Stimulated activated CD4-positive, alpha-beta T cell treated with anti-CD3 and anti-CD28 coated beads, TNF-alpha, amount 100 ng/mL, for 48 hours (primary cell): Measurements from ENCODE around the gene SPDYA.

Source experiments
- DNase-seq, 3 donors: peaks; one replicate each; pipeline ENCODE4 v3.0.0-alpha.2; 2020; ENCODE audit warnings: low read depth in 3 of 3

Gene SPDYA

GRCh38 chr2:28824870-28825269 lies 14.2 kb downstream of the SPDYA start:
- no peak for DNase-seq

DNA sequence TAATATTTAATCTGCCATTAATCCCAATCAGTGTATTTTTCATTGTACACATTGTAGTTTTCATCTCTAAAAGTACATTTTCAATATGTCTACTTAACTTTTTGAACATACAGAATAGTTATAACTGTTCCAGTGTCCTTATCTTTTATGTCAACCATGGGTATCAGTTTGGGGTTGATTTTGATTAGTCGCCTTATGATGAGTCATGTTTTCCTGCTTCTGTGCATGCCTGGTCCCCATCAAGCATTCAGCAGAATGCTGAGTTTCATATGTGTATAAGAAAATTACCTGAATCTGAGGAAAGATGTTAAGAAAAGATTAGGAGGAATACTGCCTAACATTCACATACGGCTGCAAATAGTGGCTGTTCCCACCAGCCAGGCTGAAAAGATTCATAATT lies 17.7 kb downstream of the SPDYA start:
- no peak for DNase-seq

GRCh38 chr2:28833740-28834470 lies 23.3 kb downstream of the SPDYA start:
- no peak for DNase-seq

GRCh38 chr2:28835781-28836180 lies 25.1 kb downstream of the SPDYA start:
- no peak for DNase-seq

DNA sequence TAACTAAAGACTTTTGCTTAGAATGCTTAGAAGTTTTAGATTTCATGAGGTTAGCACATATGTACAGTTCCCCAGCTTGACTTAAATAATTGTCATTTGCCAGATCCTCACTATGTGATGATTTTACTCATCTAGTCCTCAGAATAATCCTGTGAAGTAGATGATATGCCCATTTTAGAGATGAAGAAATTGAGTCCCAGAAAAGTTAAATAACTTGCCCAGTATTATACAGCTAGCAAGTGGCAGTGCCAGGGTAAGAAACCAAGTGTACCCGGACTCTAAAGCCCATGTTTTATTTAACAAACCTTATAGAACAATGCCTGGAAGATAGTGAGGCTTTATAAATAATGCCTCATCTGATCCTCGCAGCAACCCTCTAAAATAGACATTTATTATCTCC lies 28.3 kb downstream of the SPDYA start:
- DNase-seq: no peak

DNA sequence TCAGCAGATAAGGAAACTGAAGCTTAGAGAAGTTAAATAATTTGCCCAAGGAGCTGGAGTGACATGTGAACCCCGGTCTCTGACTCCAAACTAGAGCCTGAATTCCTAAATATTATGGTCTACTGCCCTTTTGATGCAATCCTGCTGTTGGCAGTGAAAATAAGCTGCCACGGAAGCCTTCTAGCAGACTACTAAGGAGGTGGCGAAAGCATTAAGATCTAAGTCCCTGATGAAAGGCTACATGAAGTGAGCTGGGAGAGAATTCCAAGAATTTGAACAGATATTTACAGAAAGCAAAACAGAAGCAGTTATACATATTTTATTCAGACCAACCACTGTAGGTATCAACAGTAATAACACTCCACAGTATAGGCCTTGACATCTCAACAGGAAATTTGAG lies 31.4 kb downstream of the SPDYA start:
- DNase-seq: no peak

DNA sequence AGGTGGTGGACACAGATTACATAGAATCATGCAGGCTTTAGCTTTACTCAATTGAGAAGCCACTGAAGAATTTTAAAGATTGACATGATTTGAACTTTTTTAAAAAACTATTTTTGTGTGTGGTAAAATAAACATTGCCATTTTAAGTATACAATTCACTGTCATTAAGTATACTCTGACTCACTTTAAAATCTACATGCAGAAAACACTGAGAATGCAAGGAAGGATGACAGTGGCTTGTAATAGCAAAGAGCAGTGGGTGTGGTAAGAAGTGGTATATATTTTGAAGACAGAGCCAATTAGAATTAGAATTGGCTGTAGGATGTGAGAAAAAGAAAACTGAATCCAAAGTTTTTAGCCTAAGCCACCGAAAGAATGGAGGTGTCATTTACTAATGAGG lies 44.6 kb downstream of the SPDYA start:
- DNase-seq: no peak

DNA sequence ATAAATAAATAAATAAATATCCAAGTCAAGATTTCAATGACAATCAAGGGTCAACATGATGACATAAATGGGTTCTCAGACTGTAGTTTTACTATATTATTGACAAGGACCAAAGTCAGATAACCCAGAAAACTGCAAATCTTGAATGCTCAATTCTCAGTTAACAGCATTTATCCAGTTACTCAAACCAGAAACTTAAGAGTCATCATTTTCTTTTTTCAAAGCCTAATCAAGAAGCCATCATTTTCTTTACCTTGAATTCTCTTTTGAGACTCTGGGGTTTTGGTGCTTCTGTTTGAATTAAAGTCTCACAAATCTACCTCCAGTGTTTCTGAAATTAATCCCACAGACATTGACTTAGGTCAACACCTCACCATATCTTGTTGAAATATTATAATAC lies 45.3 kb downstream of the SPDYA start:
- no peak for DNase-seq

- no peak for DNase-seq
Measured at GRCh38 chr2:28868611-28869010, 58.0 kb downstream of the SPDYA start.

DNA sequence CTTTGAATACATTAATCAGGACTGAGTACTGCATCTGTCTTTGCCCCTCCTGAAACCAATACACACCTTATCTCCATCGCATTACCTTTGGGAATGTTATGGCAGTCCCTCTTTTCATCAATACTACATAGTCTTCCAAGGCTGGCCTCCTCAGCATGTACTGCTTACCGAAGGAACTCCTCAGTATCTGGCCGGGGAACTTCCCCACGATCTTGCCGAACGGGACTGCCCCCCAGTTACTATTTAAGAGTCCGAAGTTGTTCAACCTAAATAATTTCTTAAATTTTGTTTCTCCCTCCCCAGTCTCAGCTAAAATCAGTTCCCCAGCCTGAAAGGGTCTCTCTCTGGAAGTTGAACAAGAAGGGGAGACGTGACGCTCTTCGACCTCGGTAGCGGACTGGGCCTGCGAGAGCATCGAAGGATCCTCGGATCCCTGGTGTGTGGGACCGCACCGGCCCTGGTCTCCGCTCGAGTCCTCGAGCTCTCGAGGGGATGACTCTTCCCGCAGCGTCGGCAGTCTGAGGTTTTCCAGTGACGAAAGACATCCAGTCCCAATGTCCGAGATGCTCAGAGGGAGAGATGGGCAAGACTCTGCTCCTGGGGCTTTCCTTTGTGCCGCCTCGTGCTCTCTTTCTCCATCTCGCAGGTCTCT lies 59.0 kb downstream of the SPDYA start:
- DNase-seq: peak in 1 of 3 donors; percentile 1

GRCh38 chr2:28870146-28870891 lies 59.7 kb downstream of the SPDYA start, which contains the start of gene TRMT61B:
TRMT61B (minus strand) TSS chr2:28870309; CDS start chr2:28870277, 32 bp downstream.
- DNase-seq: peak; percentile 93 to 94 (median 93)

DNA sequence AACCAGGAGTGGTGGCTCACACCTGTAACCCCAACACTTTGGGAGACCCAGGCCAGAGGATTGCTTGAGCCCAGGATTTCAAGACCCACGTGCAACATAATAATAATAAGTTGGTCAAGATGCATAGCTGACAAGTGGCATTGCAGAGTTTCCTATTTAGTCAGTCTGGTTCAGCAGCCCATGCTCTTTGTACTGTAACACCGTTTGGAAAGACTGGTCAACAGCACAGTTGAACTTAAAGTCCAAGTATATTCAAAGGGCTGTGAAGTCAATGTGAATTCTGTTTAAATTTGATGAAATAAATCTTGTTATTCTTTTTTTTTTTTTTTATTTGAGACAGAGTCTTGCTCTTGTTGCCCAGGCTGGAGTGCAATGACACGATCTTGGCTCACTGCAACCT lies 61.0 kb downstream of the SPDYA start:
- no peak for DNase-seq

GRCh38 chr2:28880193-28880592 lies 69.6 kb downstream of the SPDYA start:
- no peak for DNase-seq

DNA sequence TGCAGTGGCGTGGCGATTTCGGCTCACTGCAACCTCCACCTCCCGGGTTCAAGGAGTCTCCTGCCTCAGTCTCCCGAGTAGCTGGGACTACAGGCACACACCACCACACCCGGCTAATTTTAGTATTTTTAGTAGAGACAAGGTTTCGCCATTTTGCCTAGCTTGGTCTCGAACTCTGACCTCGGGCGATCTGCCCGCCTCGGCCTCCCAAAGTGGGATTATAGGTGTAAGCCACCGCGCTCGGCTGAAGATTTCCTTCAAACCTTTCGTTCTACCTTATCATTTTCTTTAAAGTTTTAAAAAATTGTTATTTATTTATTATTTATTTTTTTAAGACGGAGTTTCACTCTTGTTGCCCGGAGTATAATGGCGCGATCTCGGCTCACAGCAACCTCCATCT lies 82.9 kb downstream of the SPDYA start:
- no peak for DNase-seq

- DNase-seq: peak; percentile 92 to 97 (median 94)
Measured at GRCh38 chr2:28894470-28895188, 84.0 kb downstream of the SPDYA start, which contains the start of gene WDR43. WDR43 (plus strand) TSS chr2:28894667; CDS start chr2:28894699, 32 bp downstream.

DNA sequence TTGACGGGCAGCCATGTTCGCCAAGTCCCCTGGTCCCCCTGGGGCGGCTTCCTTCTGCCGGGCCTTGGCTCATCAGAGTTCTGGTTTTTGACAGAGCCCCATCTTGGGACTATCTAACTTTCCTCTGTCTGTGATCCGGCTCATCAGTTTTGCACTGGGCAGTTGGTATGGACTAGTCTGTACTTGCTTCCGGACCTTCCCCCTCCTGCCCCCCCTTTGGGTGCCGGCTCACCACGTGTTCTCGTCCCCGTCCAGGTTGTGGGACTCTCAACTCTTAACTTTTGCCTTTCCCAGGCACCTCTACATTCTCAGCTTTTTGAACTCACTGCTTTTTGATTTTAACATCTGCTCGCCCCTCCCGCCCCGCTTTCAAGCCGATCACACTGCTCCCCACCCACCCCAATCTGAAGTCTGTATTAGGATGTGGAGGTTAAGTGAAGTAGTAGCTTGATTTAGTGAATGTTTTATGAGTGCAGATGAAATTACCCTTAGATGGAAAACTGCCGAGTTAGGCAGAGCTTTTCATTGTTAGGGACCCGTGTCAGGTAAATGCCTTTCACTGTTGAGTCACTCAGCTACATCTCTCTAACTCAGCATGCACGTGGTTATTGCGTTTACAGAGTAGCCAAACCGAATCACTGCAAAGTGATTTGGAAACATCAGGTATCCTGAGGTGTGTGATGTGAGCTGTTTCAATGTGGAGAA lies 84.7 kb downstream of the SPDYA start:
- peak in 2 of 3 donors; percentile 13 to 42 for DNase-seq

- no peak for DNase-seq
Measured at GRCh38 chr2:28896906-28897305, 86.3 kb downstream of the SPDYA start.

DNA sequence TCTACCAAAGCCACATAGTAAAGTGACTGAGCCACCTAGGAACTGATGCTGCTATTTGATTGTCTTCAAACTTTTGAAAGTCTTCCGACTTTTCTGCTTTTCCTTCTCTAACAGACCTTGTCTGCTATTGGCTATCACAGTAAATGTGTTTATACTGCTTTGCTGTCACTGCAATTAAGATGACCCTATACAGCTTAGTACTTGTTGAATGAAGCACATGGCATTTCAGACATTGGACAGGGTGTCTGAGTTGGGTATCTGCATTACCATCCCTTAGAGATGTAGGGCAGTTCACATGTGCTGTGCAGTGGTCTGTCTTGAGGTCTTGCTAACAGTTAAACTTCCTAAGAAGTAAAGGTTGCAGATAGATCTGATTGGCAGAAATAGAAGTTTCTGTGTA lies 87.4 kb downstream of the SPDYA start:
- no peak for DNase-seq
